Endometrial microvascular endothelial cells (primary cell): Measurements from ENCODE around the gene BIK. TPM values are rescaled to one million over a fixed set of nuclear protein-coding genes. Genes with fewer than 3 reads are reported as not detected.

Experiments used
- in situ Hi-C: cut with HindIII; loops from 2 replicates; pipeline ENCODE4 v1.10.0; 2017; ENCODE audit warnings: low sequenced_read_pairs, low pct_unique_long_range_greater_than_20kb; ENCODE audit errors: inconsistent ontology term
- total RNA-seq: library from RNA; depleted of rRNA; stranded (reverse); fragments of >200 nt; gene quantifications from one replicate; pipeline ENCODE4 v1.2.3, GENCODE V29; 2015; ENCODE audit errors: inconsistent ontology term

The BIK gene
- total RNA-seq, 1 donor from 2014 or later, result 0.56 TPM

GRCh38 chr22:43171019-43171491, 60.5 kb downstream of the BIK start:
- in situ Hi-C loops, result no loop called here

GRCh38 chr22:43171607-43172006, 61.1 kb downstream of the BIK start:
- in situ Hi-C loops, result no loop called here

- in situ Hi-C loops, result no loop called here
Observed at GRCh38 chr22:43172191-43172590, 61.6 kb downstream of the BIK start.

GRCh38 chr22:43173566-43173965, 63.0 kb downstream of the BIK start:
- in situ Hi-C loops, result no loop called here

- in situ Hi-C loops, result no loop called here
Observed at GRCh38 chr22:43173976-43174720, 63.6 kb downstream of the BIK start.

- in situ Hi-C loops, result no loop called here
Observed at GRCh38 chr22:43174941-43175531, 64.5 kb downstream of the BIK start.

- in situ Hi-C loops, result no loop called here
Observed at GRCh38 chr22:43176090-43176489, 65.5 kb downstream of the BIK start.

GRCh38 chr22:43177479-43177878, 66.9 kb downstream of the BIK start:
- in situ Hi-C loops, result no loop called here

Other genes starting within 250 kb of the BIK start
- gene PACSIN2, start 95.6 kb upstream of the BIK start, total RNA-seq, result 51.7 TPM
- gene TTLL1, start 21.4 kb upstream of the BIK start, total RNA-seq, result 11.2 TPM
- 35.1 TPM for gene MCAT, start 32.6 kb downstream of the BIK start, total RNA-seq
- 689 TPM for gene TSPO, start 40.8 kb downstream of the BIK start, total RNA-seq
- 83.2 TPM for gene TTLL12, start 76.4 kb downstream of the BIK start, total RNA-seq
- 0.19 TPM for gene SCUBE1, start 232.6 kb downstream of the BIK start, total RNA-seq